ENCODE results near the gene GPR25.

GRCh38 chr1:200893411-200893901 is 20.7 kb downstream of the GPR25 start:
- TF ChIP-seq CTCF (IDR thresholded peaks at IDR 0.05) (no peak), POLR2A (IDR thresholded peaks at IDR 0.05) (no peak)

All from esophagus squamous epithelium (tissue), 4 donors.